ENCODE measurements around the gene CDC45.

The CDC45 gene

GRCh38 chr22:19496324-19496630 lies 16.6 kb downstream of the CDC45 start:
- DNase-seq = no peak

GRCh38 chr22:19497245-19497644 lies 17.5 kb downstream of the CDC45 start:
- DNase-seq = no peak

- DNase-seq = no peak
These were observed 18.6 kb downstream of the CDC45 start for GRCh38 chr22:19498154-19498865.

GRCh38 chr22:19498866-19499190 lies 19.1 kb downstream of the CDC45 start:
- no peak for DNase-seq

- no peak for DNase-seq
These were observed 19.6 kb downstream of the CDC45 start for GRCh38 chr22:19499236-19499879.

GRCh38 chr22:19499880-19500242 lies 20.1 kb downstream of the CDC45 start:
- no peak for DNase-seq

GRCh38 chr22:19501897-19502447 lies 22.3 kb downstream of the CDC45 start:
- no peak for DNase-seq

- DNase-seq = no peak
These were observed 23.6 kb downstream of the CDC45 start for GRCh38 chr22:19503367-19503766.

- peak; percentile 1 for DNase-seq
These were observed 24.1 kb downstream of the CDC45 start for GRCh38 chr22:19503869-19504268.

GRCh38 chr22:19504900-19505734 lies 25.4 kb downstream of the CDC45 start:
- no peak for DNase-seq

- no peak for DNase-seq
These were observed 26.0 kb downstream of the CDC45 start for GRCh38 chr22:19505735-19506126.

- no peak for DNase-seq
These were observed 26.5 kb downstream of the CDC45 start for GRCh38 chr22:19506212-19506611.

GRCh38 chr22:19507534-19507861 lies 27.8 kb downstream of the CDC45 start:
- DNase-seq = no peak

- no peak for DNase-seq
These were observed 28.5 kb downstream of the CDC45 start for GRCh38 chr22:19508024-19508776.

- DNase-seq = no peak
These were observed 29.5 kb downstream of the CDC45 start for GRCh38 chr22:19509191-19509590.

- DNase-seq = no peak
These were observed 30.2 kb downstream of the CDC45 start for GRCh38 chr22:19509923-19510322.

GRCh38 chr22:19510919-19511341 lies 31.2 kb downstream of the CDC45 start:
- no peak for DNase-seq

GRCh38 chr22:19513823-19514222 lies 34.1 kb downstream of the CDC45 start:
- no peak for DNase-seq

- DNase-seq = peak; percentile 75
These were observed 35.3 kb downstream of the CDC45 start for GRCh38 chr22:19514831-19515565.

- DNase-seq = no peak
These were observed 36.1 kb downstream of the CDC45 start for GRCh38 chr22:19515654-19516377.

GRCh38 chr22:19516378-19517170 lies 36.9 kb downstream of the CDC45 start:
- no peak for DNase-seq

Measured in DMS53 (cell line).